ENCODE data around the gene MARCHF2.

DNA sequence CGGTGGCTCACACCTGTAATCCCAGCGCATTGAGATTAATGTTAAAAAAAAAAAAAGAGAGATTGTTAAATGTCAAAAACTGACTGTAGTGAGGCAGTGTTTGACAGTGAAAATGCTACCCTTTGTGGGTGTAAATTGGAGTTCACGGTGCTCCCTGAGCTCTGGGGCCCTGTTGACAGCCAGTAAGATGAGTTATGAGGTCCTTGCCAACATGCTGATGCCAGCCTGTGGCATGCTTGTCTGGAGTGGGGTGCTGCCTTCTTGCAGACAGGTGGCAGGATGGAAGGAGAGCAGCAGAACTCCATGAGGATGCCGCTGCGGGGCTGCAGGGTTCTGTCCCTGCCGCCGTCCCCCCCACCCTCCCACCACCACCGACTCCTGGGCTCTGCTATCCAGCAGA lies 63.4 kb downstream of the MARCHF2 start:
- TF ChIP-seq TAF1 (IDR thresholded peaks at IDR 0.05; ENCODE audit: borderline replicate concordance, low read depth, low read length) (no peak), POLR2AphosphoS5 (IDR thresholded peaks at IDR 0.05; ENCODE audit: low read depth, low read length) (no peak), MXI1 (IDR thresholded peaks at IDR 0.05; ENCODE audit: low read depth, low read length) (no peak), TCF12 (IDR thresholded peaks at IDR 0.05) (no peak)
- TF ChIP-seq, protein P1, sequence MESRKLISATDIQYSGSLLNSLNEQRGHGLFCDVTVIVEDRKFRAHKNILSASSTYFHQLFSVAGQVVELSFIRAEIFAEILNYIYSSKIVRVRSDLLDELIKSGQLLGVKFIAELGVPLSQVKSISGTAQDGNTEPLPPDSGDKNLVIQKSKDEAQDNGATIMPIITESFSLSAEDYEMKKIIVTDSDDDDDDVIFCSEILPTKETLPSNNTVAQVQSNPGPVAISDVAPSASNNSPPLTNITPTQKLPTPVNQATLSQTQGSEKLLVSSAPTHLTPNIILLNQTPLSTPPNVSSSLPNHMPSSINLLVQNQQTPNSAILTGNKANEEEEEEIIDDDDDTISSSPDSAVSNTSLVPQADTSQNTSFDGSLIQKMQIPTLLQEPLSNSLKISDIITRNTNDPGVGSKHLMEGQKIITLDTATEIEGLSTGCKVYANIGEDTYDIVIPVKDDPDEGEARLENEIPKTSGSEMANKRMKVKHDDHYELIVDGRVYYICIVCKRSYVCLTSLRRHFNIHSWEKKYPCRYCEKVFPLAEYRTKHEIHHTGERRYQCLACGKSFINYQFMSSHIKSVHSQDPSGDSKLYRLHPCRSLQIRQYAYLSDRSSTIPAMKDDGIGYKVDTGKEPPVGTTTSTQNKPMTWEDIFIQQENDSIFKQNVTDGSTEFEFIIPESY (IDR thresholded peaks at IDR 0.05; ENCODE audit: borderline replicate concordance, low read depth), result no peak
- TF ChIP-seq, protein P2, sequence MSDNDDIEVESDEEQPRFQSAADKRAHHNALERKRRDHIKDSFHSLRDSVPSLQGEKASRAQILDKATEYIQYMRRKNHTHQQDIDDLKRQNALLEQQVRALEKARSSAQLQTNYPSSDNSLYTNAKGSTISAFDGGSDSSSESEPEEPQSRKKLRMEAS (IDR thresholded peaks at IDR 0.05; ENCODE audit: low read depth), result no peak
- TF ChIP-seq, protein P3, sequence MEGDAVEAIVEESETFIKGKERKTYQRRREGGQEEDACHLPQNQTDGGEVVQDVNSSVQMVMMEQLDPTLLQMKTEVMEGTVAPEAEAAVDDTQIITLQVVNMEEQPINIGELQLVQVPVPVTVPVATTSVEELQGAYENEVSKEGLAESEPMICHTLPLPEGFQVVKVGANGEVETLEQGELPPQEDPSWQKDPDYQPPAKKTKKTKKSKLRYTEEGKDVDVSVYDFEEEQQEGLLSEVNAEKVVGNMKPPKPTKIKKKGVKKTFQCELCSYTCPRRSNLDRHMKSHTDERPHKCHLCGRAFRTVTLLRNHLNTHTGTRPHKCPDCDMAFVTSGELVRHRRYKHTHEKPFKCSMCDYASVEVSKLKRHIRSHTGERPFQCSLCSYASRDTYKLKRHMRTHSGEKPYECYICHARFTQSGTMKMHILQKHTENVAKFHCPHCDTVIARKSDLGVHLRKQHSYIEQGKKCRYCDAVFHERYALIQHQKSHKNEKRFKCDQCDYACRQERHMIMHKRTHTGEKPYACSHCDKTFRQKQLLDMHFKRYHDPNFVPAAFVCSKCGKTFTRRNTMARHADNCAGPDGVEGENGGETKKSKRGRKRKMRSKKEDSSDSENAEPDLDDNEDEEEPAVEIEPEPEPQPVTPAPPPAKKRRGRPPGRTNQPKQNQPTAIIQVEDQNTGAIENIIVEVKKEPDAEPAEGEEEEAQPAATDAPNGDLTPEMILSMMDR (IDR thresholded peaks at IDR 0.05), result no peak
